ENCODE results near the gene VIM. TPM values are rescaled to one million over a fixed set of nuclear protein-coding genes. Genes with fewer than 3 reads are reported as not detected.

Gene VIM
- total and polyA plus RNA-seq, 2 of the 4 experiments (the other 2 are of a cell fraction) = 4,502 to 6,735 TPM

DNA sequence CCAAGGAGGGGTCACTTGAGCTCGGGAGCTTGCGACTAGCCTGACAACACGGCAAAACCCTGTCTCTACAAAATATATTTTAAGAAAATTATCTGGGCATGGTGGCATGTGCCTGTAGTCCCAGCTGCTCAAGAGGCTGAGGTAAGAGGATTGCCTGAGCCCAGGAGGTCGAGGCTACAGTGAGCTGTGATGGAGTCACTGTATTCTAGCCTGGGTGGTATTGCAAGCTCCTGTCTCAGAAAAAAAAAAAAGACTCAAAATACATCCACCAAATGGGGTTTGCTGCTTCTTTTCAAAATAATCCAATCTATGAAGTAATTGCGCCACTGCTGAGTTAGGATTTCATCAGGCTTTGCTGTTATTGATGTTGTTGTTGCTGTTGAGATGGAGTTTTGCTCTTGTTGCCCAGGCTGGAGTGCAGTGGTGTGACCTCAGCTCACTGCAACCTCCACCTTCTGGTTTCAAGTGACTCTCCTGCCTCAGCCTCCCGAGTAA is 11.1 kb upstream of the VIM start:
- Histone ChIP-seq H3K18ac (ENCODE audit: low read depth, low read length) (peak overlapping the region; percentile 90), H3K14ac (replicated peaks; ENCODE audit: low read depth, low read length) (peak overlapping the region; percentile 87), H2AFZ (replicated peaks; ENCODE audit: low read length, poor library complexity) (peak overlapping the region; percentile 6), H3K27me3 (ENCODE audit: control insufficient read depth, insufficient read depth, low read length) (no peaks in the 10 kb centered on the region), H3K79me1 (ENCODE audit: low read depth in 1 of 2, low read length in 2 of 2) (peaks cover 5 to 47% of the 10 kb centered on the region in 2 experiments; a peak in 3 of 4 replicates), H3K23ac (ENCODE audit: low read depth, low read length) (peak overlapping the region; percentile 73), H3K4me3 (ENCODE audit: insufficient read depth, low read depth, low read length) (no peak overlapping the region), H2AK9ac (replicated peaks; ENCODE audit: low read depth, low read length, poor library complexity) (peak overlapping the region; percentile 38), H3K4me1 (ENCODE audit: control insufficient read depth, insufficient read depth, low read length) (peaks cover 22% of the 10 kb centered on the region), H2BK15ac (ENCODE audit: low read depth, low read length) (peak overlapping the region; percentile 92; the same call in 2 of the 3 replicates), H4K8ac (ENCODE audit: low read depth in 2 of 2, low read length in 2 of 2) (peak overlapping the region; percentile 88), H3K36me3 (ENCODE audit: control insufficient read depth, insufficient read depth, low read length) (no peaks in the 10 kb centered on the region), H4K20me1 (ENCODE audit: insufficient read depth, low read length) (no peaks in the 10 kb centered on the region), H3K27ac (ENCODE audit: insufficient read depth, low read length) (peak overlapping the region; percentile 95), H3K9ac (ENCODE audit: low read depth, low read length) (peak overlapping the region; percentile 61; the same call in 1 of the 2 replicates), H3K4ac (ENCODE audit: low read depth, low read length) (peak overlapping the region; percentile 92), H3K56ac (ENCODE audit: extremely low read depth, insufficient read depth, low read length) (peak overlapping the region; percentile 27), H3K9me3 (ENCODE audit: control insufficient read depth, insufficient read depth, low read length) (no peaks in the 10 kb centered on the region), H2BK120ac (ENCODE audit: low read depth, low read length) (peak overlapping the region; percentile 93), H4K91ac (ENCODE audit: insufficient read depth, low read depth, low read length) (peak overlapping the region; percentile 87), H3K9me1 (ENCODE audit: insufficient read depth, low read length) (peaks cover 6% of the 10 kb centered on the region), H4K5ac (ENCODE audit: low read depth, low read length) (peak overlapping the region; percentile 90), H3K4me2 (ENCODE audit: low read depth, low read length) (peak overlapping the region; percentile 38), H2AK5ac (ENCODE audit: low read depth, low read length) (peak overlapping the region; percentile 89), H2BK20ac (ENCODE audit: low read depth, low read length) (peak overlapping the region; percentile 92), H2BK5ac (ENCODE audit: low read depth, low read length, poor library complexity, severe bottlenecking) (peak overlapping the region; percentile 96)
- dilution Hi-C loops (cut with HindIII; ENCODE audit: low sequenced_read_pairs, unreplicated experiment) (no loop called here), intact Hi-C loops (cut with micrococcal nuclease) (no loop called here), in situ Hi-C loops (cut with MboI; ENCODE audit: low sequenced_read_pairs) (no loop called here)
- ChIA-PET CTCF (no interaction called here), POLR2A (ENCODE audit: unreplicated experiment) (interaction anchor here (0.6 kb wide), 1 partner anchor 114 kb away, joined by 3 read pairs; no protein-coding TSS in a partner anchor)
- BruUV-seq (replicated peaks) = no TSS peak
- ATAC-seq (ENCODE audit: low read depth) (no peak), DNase-seq (no peak)
- TF ChIP-seq NFE2L2 (IDR thresholded peaks at IDR 0.05; ENCODE audit: low read depth, low read length) = no peak
- TF ChIP-seq CEBPB (IDR thresholded peaks at IDR 0.05; ENCODE audit: low read depth, low read length) = peak; percentile 41
- WGBS, 2 experiments (ENCODE audit: extremely low coverage in 2 of 2, insufficient read length in 1 of 2) = 100% methylated on average over 1 of the region's 6 CpGs; no CpG with 5 or more reads in 1 of the 2 experiments

Data from IMR-90 (cell line).